Osteoblast (primary cell): ENCODE results near the gene CADM3. TPM values are rescaled to one million over a fixed set of nuclear protein-coding genes. Genes with fewer than 3 reads are reported as not detected.
A peak's percentile ranks its signal among the peaks of the same experiment; 100 is the strongest.

Source experiments
- DNase-seq: peaks from one replicate; pipeline ENCODE4 v3.0.0; 2011; ENCODE audit warnings: low spot score, mixed read lengths; ENCODE audit not compliant: insufficient read length; ENCODE audit errors: missing footprints
- H2AFZ ChIP-seq: 2 replicates; pipeline ENCODE4 v1.6.0; 2011; ENCODE audit warnings: mild to moderate bottlenecking, low read length
- H3K27ac ChIP-seq: 2 replicates; pipeline ENCODE4 v1.5.1; 2011; ENCODE audit warnings: mild to moderate bottlenecking, low read depth, low read length, moderate library complexity
- H3K27me3 ChIP-seq: 2 replicates; pipeline ENCODE4 v1.6.0; 2012; ENCODE audit warnings: mild to moderate bottlenecking, control low read depth, inconsistent platforms, low read length, moderate library complexity; ENCODE audit not compliant: insufficient read depth
- H3K36me3 ChIP-seq: 2 replicates; pipeline ENCODE4 v1.5.1; 2011; ENCODE audit warnings: mild to moderate bottlenecking, low read length, control low read depth, moderate library complexity; ENCODE audit not compliant: insufficient read depth
- H3K4me1 ChIP-seq: 2 replicates; pipeline ENCODE4 v1.5.1; 2011; ENCODE audit warnings: mild to moderate bottlenecking, low read length, control low read depth, moderate library complexity; ENCODE audit not compliant: insufficient read depth
- H3K4me2 ChIP-seq: 2 replicates; pipeline ENCODE4 v1.6.0; 2011; ENCODE audit warnings: mild to moderate bottlenecking, low read length; ENCODE audit not compliant: insufficient read depth
- H3K4me3 ChIP-seq: fragments of 200-600 bp; sonication (generic); 3 replicates; pipeline ENCODE4 v1.5.1; 2012; ENCODE audit warnings: mild to moderate bottlenecking, low read length, inconsistent platforms; ENCODE audit not compliant: insufficient read depth
- H3K79me2 ChIP-seq: 2 replicates; pipeline ENCODE4 v1.6.0; 2012; ENCODE audit warnings: mild to moderate bottlenecking, low read length, control low read depth, inconsistent platforms; ENCODE audit not compliant: insufficient read depth
- H3K9me3 ChIP-seq: 2 replicates; pipeline ENCODE4 v1.5.1; 2011; ENCODE audit warnings: low read depth, low read length, control low read depth
- H4K20me1 ChIP-seq: 2 replicates; pipeline ENCODE4 v1.6.0; 2012; ENCODE audit warnings: mild to moderate bottlenecking, low read length, control low read depth; ENCODE audit not compliant: insufficient read depth
- total RNA-seq: library from RNA; depleted of rRNA; stranded (reverse); fragments of >200 nt; gene quantifications from 2 replicates; pipeline ENCODE4 v1.2.3, GENCODE V29; 2012
- TF ChIP-seq, protein P1 (sequence below): IDR thresholded peaks from 2 replicates; pipeline ENCODE4 v1.5.1; 2011; ENCODE audit warnings: mild to moderate bottlenecking, low read depth, low read length, moderate library complexity; ENCODE audit errors: extremely low read depth

Gene CADM3
- total RNA-seq, 1 donor: under 0.01 TPM

DNA sequence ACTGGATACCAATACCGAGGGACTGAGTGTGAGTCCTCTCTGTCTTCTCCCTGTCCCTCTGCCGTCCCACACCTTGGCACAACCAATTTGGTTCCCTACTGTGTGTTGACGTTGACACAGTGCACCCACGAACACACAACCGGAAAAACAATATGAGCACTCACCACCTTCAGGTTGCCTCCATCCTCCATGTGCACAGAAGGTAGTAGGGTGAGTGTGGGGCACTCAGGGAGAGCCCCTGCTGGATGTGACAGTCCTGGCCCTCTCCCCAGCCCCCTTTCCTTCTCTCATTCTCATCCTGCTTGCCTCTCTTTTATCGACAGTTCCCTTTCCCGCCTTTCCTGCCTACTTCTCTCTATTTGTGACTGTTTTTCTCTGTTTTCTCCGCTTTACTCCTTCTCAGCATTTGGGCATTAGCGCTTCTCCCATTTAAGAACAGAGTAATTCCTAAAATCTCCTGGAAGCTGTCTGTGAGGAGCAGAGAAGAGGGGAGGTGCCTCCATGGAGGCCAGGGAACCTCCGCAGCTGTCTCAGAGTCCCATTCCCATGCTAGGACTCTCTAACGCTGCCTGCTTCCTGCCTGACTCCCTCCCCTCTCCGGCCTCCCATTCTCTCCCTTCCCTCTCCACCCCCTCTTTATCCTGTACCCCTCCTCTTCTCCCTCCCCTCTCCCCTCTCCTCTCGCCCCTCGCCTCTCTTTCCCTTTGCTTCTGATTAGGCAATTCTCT is 16.4 kb downstream of the CADM3 start:
- no peaks in the 10 kb centered on the region for H3K9me3 ChIP-seq
- H3K4me3 ChIP-seq: peak overlapping the region; percentile 44
- no peaks in the 10 kb centered on the region for H3K79me2 ChIP-seq
- no peak overlapping the region for H3K27ac ChIP-seq
- no peak for DNase-seq
- H3K27me3 ChIP-seq: peaks cover 15% of the 10 kb centered on the region
- TF ChIP-seq, protein P1, sequence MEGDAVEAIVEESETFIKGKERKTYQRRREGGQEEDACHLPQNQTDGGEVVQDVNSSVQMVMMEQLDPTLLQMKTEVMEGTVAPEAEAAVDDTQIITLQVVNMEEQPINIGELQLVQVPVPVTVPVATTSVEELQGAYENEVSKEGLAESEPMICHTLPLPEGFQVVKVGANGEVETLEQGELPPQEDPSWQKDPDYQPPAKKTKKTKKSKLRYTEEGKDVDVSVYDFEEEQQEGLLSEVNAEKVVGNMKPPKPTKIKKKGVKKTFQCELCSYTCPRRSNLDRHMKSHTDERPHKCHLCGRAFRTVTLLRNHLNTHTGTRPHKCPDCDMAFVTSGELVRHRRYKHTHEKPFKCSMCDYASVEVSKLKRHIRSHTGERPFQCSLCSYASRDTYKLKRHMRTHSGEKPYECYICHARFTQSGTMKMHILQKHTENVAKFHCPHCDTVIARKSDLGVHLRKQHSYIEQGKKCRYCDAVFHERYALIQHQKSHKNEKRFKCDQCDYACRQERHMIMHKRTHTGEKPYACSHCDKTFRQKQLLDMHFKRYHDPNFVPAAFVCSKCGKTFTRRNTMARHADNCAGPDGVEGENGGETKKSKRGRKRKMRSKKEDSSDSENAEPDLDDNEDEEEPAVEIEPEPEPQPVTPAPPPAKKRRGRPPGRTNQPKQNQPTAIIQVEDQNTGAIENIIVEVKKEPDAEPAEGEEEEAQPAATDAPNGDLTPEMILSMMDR: no peak
- H3K4me1 ChIP-seq: no peaks in the 10 kb centered on the region
- H3K4me2 ChIP-seq: peak overlapping the region; percentile 59
- H4K20me1 ChIP-seq: no peaks in the 10 kb centered on the region
- H2AFZ ChIP-seq: peak overlapping the region; percentile 48
- no peaks in the 10 kb centered on the region for H3K36me3 ChIP-seq

DNA sequence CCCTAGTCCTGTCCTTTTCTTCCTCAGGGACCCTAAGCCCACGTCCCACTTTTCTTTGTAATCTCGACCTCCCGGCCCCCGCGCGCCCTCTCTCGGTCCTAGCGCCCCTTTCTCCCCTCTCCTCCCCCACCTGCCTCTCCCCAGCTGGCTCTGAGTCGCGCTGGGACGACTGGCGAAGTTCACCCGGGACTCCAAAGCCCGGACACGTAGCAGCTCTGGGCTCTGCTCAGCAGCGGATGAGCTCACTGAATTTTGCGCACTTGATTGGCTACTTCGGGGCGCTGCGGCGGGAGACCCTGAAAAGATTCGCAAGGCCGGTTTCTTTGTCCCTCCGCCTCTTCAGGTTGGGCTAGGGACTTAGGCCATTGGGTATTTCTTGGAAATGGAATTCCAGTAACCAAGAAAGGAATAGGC is 17.0 kb downstream of the CADM3 start:
- no peaks in the 10 kb centered on the region for H3K4me1 ChIP-seq
- no peak overlapping the region for H3K27ac ChIP-seq
- no peaks in the 10 kb centered on the region for H3K9me3 ChIP-seq
- TF ChIP-seq, protein P1: no peak
- H3K4me2 ChIP-seq: peak overlapping the region; percentile 59
- H4K20me1 ChIP-seq: no peaks in the 10 kb centered on the region
- peaks cover 15% of the 10 kb centered on the region for H3K27me3 ChIP-seq
- H3K4me3 ChIP-seq: peak overlapping the region; percentile 44
- H3K79me2 ChIP-seq: no peaks in the 10 kb centered on the region
- no peaks in the 10 kb centered on the region for H3K36me3 ChIP-seq
- no peak for DNase-seq
- peak overlapping the region; percentile 48 for H2AFZ ChIP-seq

DNA sequence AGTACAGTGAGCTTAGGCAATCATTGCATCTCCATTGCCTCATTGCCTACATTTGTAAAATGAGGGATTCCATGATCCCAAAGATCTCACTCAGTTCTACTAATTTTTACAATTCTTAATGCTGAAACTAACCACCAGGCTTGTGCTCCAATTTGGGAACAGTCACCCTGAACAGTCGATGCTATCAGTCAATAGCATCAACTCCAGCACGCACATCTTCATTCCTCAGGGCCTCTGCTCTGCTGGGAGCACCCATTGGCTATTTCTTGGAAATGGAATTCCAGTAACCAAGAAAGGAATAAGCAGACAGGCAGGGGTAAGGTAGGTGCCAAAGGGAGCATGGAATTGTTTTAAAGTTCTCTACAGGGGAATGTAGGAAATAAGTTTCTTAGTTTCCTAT is 19.0 kb downstream of the CADM3 start:
- Histone ChIP-seq H3K27me3 (peaks cover 15% of the 10 kb centered on the region), H3K36me3 (no peaks in the 10 kb centered on the region), H3K9me3 (no peaks in the 10 kb centered on the region), H3K4me3 (no peak overlapping the region), H3K4me2 (no peak overlapping the region), H2AFZ (no peak overlapping the region), H4K20me1 (no peaks in the 10 kb centered on the region), H3K4me1 (no peaks in the 10 kb centered on the region), H3K27ac (no peak overlapping the region), H3K79me2 (no peaks in the 10 kb centered on the region)
- TF ChIP-seq, protein P1: no peak
- DNase-seq: no peak

DNA sequence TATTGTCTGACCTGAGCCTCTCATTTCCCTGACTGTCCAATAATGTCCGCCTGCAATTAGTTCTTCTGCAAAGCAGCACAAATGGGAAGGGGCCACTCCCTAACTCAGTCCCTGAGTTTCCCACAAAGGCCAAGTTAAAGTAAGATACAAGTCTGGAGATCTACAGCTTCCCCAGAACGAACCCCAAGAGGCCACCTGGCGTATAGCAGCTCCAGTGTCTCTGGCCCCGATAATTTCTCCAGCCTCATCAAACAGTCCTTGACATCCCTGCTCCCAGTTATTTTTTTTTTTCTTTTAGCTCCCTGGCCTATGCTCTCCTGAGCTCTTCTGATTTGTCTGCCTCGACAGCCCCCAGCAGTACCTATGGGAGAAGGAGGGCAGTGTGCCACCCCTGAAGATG is 25.1 kb downstream of the CADM3 start:
- no peak for DNase-seq
- no peaks in the 10 kb centered on the region for H3K36me3 ChIP-seq

More for the DNA sequence above, 25.1 kb downstream of the CADM3 start:
- Histone ChIP-seq H2AFZ (no peak overlapping the region), H3K79me2 (no peaks in the 10 kb centered on the region), H3K27ac (no peak overlapping the region), H3K4me3 (no peak overlapping the region), H3K4me2 (no peak overlapping the region), H3K27me3 (peaks cover 5% of the 10 kb centered on the region), H4K20me1 (no peaks in the 10 kb centered on the region), H3K4me1 (no peaks in the 10 kb centered on the region), H3K9me3 (no peaks in the 10 kb centered on the region)
- TF ChIP-seq, protein P1: peak; percentile 39
